NB4 (cell line): ENCODE data around the gene LMO3.

ENCODE experiments used
- DNase-seq: peaks from one replicate; pipeline ENCODE4 v3.0.0; 2010; ENCODE audit warnings: low read depth
- H3K4me3 ChIP-seq: one replicate; pipeline ENCODE4 v1.5.1; 2011; ENCODE audit warnings: mild to moderate bottlenecking, low read depth, low read length, moderate library complexity
- MYC ChIP-seq: IDR thresholded peaks from 2 replicates; pipeline ENCODE4 v1.6.1; 2011; ENCODE audit warnings: low read depth, low read length
- POLR2A ChIP-seq: IDR thresholded peaks from 2 replicates; pipeline ENCODE4 v1.6.1; 2011; ENCODE audit warnings: mild to moderate bottlenecking; ENCODE audit not compliant: insufficient read length; ENCODE audit errors: extremely low read depth
- TF ChIP-seq, protein P1 (sequence below): IDR thresholded peaks from 2 replicates; pipeline ENCODE4 v1.6.1; 2011; ENCODE audit warnings: low read depth, low read length
- TF ChIP-seq, protein P2 (sequence below): IDR thresholded peaks from one replicate; pipeline ENCODE4 v1.5.1; 2012; ENCODE audit warnings: low read depth, low read length

The LMO3 gene

DNA sequence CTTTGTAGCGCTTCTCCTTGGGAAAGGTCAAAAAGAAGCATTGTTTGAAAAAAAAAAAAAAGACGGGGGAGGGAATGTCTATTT is at the start of gene LMO3:
Gene LMO3 (minus strand): TSS at position 46 of the 84 bp plus-strand sequence. CDS start 5,302 bp downstream, outside the sequence.
- peak within 1 kb of the TSS; percentile 28 for H3K4me3 ChIP-seq
- DNase-seq = no peak
- TF ChIP-seq, protein P1, sequence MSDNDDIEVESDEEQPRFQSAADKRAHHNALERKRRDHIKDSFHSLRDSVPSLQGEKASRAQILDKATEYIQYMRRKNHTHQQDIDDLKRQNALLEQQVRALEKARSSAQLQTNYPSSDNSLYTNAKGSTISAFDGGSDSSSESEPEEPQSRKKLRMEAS = no peak
- TF ChIP-seq, protein P2, sequence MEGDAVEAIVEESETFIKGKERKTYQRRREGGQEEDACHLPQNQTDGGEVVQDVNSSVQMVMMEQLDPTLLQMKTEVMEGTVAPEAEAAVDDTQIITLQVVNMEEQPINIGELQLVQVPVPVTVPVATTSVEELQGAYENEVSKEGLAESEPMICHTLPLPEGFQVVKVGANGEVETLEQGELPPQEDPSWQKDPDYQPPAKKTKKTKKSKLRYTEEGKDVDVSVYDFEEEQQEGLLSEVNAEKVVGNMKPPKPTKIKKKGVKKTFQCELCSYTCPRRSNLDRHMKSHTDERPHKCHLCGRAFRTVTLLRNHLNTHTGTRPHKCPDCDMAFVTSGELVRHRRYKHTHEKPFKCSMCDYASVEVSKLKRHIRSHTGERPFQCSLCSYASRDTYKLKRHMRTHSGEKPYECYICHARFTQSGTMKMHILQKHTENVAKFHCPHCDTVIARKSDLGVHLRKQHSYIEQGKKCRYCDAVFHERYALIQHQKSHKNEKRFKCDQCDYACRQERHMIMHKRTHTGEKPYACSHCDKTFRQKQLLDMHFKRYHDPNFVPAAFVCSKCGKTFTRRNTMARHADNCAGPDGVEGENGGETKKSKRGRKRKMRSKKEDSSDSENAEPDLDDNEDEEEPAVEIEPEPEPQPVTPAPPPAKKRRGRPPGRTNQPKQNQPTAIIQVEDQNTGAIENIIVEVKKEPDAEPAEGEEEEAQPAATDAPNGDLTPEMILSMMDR = no peak
- TF ChIP-seq MYC = no peak
- TF ChIP-seq POLR2A = no peak

- TF ChIP-seq MYC = no peak
- TF ChIP-seq, protein P1 = no peak
- TF ChIP-seq, protein P2 = no peak
- no peak for TF ChIP-seq POLR2A
- no peak overlapping the region for H3K4me3 ChIP-seq
- no peak for DNase-seq
Measured at GRCh38 chr12:16636435-16637055, 30.6 kb upstream of the LMO3 start.

DNA sequence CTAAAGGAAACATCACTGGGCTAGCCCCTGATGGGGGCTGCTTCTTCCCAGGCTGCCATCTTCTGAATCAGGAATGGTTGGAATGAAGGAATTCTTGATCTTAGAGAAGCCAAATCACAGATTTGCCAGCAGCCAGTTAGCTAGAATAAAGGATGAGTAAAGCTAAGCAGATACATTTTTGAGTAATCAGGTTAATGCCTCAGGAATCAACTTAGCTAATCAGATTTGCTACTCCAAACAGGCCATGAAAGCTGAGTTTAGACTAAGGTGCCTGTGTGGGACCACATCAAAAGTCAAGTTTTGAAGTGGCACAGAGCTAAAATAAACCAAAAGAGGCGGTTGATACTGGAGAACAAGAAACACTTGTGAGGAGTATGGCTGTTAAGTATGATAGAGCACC is 28.8 kb upstream of the LMO3 start:
- TF ChIP-seq MYC (no peak), POLR2A (no peak)
- TF ChIP-seq, protein P2 = no peak
- TF ChIP-seq, protein P1 = no peak
- no peak for DNase-seq
- no peak overlapping the region for H3K4me3 ChIP-seq

DNA sequence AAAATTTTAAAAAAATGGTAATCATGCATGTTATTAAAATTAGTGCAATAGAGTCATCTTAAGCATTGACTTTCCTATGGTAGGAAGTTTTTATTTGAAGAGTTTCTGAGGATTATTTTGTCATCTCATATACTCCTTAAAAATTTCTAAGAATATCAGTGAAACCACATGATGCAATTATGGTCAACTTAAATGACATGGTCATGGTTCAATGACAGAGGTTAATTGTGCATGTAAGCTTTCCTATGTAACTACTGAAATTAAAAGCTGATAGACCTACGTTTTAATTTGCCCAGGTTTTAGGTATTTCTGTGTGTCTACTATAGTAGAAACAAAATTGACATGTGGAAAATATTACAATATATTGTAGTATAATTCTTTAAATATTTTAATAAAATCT is 21.0 kb upstream of the LMO3 start:
- DNase-seq = no peak
- no peak overlapping the region for H3K4me3 ChIP-seq
- TF ChIP-seq POLR2A (no peak), MYC (no peak)
- TF ChIP-seq, protein P2 = no peak
- TF ChIP-seq, protein P1 = no peak

- no peak for DNase-seq
- TF ChIP-seq, protein P1 = no peak
- TF ChIP-seq, protein P2 = no peak
- no peak overlapping the region for H3K4me3 ChIP-seq
Measured at GRCh38 chr12:16622338-16622737, 16.4 kb upstream of the LMO3 start.

DNA sequence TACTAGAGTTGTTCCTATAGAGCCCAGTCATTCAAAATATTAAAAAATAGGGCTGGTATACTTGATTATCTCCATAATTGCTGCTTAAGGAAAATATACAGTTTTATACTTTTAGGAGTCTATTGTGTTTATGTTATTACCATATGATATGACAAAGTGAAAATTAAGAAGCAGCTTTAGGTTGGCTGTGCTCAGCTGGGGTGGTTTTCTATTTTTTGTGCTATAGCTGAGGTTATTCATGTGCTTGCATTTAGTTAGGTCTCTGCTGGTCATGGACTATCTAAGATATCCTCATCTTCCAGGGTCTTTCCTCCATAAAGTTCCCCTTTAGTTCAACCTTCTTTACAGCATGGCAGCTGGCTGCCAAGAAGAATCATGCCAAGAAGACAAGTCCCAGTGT is 13.6 kb upstream of the LMO3 start:
- TF ChIP-seq MYC (no peak), POLR2A (no peak)
- TF ChIP-seq, protein P2 = no peak
- TF ChIP-seq, protein P1 = no peak
- H3K4me3 ChIP-seq = no peak overlapping the region
- DNase-seq = no peak
